Fibroblast of the conjunctiva (primary cell): ENCODE measurements around the gene CTDP1.

ENCODE experiments used
- DNase-seq: peaks from one replicate; pipeline ENCODE4 v3.0.0-alpha.2; 2010; ENCODE audit warnings: low read depth

The CTDP1 gene

DNA sequence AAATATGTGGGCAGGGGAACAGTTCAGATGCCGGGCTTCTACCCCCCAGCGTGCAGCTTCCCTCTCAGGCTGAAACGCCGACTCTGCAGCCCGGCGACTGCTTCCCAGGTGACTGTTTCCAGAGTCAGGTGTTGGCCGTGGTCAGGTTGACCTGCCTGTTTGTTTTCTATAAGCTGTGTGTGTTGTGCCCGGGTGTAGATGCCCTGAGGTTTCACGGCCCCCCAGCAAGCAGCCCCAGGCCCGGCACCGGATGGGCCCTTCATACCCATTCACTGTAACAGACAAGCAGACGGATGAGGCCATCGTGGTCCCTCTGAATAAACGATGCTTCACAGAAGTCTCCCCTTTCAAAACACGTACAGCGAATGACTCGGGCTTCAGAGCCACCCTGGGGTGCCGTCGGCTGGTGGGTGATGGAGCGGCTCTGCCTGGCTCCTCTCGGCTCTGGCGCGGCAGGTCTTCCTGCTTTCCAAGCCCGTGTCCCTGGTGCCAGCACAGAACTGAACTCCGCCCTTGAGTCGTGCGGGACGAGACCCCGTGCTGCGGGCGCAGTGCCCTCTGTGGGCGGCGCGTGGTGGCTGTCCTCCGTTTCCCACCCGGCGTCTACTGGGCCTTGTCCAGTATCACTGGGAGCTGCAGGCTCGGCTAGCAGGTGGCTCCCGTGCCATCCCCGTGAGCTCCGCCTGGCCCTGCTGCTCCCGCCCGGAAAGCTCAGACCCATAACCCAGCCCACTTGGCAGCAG is 103.1 kb downstream of the CTDP1 start:
- no peak for DNase-seq

DNA sequence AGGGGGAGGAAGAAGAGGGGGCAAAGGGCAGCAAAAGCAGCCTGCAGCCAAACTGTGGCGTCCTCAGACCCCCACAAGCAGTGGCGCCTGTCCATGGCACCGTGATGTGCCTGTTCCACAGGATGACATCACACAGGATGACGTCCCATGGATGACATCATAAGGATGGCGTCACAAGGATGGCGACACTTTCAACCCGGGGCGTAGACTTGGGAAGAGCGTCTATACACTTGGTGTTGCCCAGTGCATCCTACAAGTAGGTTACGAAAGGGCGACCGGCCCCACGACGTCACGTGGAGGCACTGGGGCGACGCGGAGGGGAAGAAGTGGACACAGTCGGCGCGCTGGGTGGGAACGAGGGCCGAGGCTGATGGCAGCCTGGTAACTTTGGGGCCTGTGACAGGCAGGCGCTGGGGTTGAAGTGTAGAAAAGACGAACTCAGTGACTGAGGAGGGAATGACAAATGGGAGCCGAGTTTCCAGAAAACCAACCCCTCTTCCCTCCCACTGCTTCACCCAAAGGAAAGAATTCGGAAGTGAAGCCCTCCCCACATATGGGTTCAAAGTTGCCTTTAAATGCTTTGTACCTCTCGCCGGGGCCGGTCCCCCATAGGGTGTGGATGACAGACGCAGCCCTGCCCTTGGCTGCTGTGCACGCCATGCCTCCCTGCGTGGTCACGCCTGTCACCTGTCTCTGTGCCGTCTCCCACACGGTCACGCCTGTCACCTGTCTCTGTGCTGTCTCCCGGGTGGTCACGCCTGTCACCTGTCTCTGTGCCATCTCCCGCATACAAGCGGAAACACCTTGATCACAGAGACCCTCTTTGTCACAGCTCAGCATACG is 104.7 kb downstream of the CTDP1 start:
- no peak for DNase-seq

GRCh38 chr18:79784965-79785770 is 105.6 kb downstream of the CTDP1 start:
- DNase-seq = no peak

DNA sequence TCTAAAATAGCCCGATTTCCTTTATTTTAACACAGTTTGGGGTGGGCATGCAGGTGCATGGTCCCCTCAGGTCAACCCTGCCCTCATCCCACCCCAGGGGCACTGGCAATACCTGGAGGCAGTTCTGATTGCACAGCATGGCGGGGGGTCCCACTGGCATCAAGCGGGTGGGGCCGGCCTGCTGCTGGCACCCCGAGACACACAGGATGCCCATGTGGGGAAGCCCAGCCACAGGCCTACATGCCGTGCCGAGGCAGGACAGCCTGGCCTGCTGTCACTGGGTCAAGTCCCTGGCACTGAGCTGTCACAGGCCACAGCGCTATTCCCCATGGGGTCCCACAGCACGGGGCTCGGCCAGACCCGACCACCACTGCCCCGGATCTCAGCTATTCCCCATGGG is 106.2 kb downstream of the CTDP1 start:
- no peak for DNase-seq

DNA sequence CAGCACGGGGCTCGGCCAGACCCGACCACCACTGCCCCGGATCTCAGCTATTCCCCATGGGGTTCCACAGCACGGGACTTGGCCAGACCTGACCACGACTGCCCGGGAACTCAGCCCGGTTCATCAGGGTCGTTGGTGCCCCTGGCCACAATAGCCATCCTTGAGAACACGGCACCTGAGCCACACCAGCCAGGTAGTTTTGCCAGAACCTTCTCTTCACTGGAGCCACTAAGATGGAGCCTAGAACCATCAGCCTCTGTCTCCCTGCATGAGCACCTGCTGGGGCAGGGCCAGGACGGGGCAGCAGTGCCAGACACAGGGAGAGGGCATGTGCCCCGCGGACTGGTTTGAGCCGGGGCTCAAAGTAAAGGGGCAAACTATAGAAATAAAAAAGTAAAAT is 106.7 kb downstream of the CTDP1 start:
- no peak for DNase-seq

GRCh38 chr18:79786786-79787526 is 107.4 kb downstream of the CTDP1 start:
- no peak for DNase-seq

DNA sequence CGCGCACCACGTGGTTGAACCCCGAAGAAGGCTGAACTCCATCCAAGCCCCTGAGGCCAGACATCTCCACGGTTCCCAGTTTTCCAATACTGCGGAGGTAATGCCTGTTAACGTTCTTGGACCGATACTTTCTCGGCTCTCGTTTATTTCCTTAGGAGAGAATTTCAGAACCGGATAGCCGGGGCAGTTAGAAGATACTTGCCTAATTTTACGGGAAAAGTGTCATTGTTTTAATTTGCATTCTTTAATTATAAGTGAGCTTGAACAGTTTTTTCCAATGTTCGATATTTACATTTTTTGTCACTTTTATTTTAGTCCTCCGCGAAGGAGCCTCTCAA is 107.9 kb downstream of the CTDP1 start:
- DNase-seq = no peak

DNA sequence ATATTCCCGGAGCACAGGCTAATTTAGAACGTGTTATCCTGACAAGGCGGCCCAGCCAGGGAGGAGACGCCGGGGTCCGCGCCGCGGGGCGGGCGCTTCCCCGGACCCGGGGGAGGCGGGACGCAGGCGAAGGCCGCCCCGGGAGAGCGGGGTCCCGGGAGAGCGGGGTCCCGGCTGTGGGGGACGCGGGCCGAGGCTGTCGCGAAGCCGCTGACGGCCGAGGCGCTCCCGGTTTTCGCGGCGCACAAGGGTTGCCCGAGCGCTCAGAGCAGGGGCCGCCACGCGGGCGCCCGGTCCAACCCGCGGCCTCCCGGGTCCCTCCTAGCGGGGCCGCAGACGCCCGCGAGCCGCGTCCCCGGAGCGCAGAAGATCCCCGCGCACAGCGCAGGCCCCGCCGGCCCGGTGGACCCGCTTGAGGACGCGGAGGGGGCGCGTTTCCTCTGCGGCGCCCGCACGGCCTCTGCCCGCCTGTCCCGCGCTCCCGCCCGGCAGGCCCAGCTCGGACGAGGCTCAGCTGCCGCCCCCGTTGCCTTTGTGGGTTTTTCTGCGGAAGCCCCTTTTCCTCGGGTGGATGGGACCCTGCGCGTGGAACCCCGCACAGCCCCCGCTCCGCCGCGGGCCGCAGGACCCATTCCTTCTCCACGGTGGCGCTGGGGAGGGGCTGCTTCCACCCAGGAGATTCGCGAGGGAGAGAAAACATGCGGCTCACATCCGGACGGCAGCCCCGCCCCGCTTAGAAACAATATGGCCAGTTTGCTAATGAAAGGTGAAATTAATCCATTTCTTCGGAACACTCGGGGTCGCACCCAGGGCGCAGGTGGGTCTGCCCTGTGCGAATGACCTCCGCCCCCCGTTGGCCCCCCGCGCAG is 108.5 kb downstream of the CTDP1 start:
- no peak for DNase-seq

GRCh38 chr18:79788734-79789085 is 109.1 kb downstream of the CTDP1 start:
- no peak for DNase-seq

GRCh38 chr18:79789091-79789891 is 109.7 kb downstream of the CTDP1 start:
- DNase-seq = no peak

DNA sequence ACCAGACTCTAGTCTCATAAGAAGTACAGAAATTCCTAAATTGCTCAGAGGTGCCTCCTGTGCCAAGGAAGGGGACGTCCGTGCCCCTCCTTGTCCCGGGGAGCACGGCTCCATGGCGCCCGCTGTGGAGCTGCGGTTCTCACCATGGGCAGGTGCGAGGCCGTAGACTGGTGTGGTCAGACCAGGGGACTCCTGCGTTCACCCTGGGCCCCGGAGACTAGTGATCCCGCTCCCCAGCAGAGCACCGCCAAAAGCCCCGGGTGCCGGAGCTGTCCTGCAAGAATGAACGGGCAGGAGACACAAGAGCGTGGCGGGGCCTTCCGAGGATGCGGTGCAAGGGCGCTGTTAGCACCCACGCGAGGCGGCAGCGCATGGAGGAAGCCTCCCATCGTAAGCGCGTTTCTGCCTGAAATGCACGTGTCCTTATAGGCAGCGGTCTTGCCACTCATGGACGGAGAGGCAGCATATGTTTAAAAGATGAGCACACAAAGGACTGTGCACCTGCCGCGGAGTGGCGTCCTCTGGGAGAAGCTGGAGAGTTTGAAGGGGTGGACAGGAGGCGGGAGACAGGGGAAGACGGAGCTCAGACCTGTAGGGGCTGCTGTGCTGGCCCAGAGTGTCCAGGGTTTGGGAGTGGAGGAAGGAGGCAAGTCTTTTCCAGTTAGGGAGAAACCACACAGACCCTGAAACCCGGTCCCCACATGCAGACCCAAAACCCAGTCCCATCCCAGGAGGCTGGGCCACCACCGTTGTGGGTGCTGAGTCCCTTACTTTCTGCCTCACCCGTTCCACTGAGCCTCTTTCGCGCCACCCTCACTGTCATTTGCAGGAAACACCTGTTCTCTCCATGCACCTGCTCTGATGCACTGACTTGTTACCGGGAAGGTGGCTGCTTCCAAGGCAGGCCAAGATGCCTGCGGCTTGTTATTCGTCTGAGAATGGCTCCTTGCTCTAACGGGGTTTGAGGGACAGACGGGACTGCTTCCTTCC is 110.6 kb downstream of the CTDP1 start:
- no peak for DNase-seq

GRCh38 chr18:79790996-79791972 is 111.7 kb downstream of the CTDP1 start:
- DNase-seq = peak; percentile 71

GRCh38 chr18:79792096-79792987 is 112.7 kb downstream of the CTDP1 start:
- DNase-seq = no peak

DNA sequence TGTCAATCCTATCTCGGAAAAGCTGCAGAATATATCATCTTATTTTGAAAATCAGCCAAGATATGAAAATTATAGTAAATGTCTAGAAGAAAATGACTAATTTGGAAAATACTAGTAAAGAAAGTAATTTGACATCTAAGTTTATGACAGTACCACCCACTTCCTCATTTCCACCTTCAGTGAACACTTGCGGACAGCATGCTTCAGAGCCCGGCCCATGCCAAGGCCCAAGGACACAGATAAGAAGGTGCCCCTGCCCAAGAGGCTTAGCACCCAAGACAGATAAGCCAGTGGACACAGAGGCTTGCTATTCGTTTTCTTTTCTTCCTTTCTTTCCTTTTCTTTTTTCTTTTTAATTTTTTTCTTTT is 113.4 kb downstream of the CTDP1 start:
- DNase-seq = no peak

DNA sequence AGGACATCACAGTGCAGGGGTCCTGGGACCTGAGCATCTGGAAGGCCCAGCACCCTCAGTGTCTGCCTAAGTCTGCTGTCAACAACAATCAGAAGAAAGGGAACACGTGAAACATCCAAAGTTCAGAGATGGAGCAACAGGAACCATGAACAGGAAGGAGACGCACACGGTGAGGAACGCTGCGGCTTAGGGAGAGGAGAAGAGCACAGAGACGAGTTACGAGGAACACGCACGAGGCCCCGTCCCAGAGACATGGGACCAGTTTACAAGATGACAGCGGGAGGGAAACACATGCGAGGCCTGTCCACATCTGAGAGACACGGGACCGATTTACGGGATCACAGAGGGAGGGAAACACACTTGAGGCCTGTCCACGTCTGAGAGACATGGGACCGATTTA is 115.2 kb downstream of the CTDP1 start:
- DNase-seq = no peak

GRCh38 chr18:79795446-79795845 is 115.8 kb downstream of the CTDP1 start:
- DNase-seq = no peak

DNA sequence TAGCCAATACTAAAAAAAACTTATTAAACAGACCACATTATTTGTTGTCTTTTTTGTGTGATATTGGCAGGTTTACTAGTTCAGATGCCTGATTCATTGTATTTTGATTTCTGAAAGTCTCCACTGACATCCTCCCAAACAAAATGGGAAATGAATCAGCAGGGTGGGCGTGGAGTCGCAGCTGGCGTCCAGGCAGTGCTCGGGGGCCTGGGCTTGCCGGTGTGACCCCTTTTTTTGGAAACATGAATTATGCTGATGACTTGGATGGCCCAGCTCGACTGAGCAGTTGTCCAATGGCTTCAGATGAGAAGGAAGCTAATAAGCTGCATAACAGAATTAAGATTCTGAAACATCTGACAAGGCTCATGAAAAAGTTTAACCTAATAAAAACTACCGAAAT is 116.4 kb downstream of the CTDP1 start:
- no peak for DNase-seq
